A673 (cell line): ENCODE data around the gene PTPN12. TPM values are rescaled to one million over a fixed set of nuclear protein-coding genes. Genes with fewer than 3 reads are reported as not detected.
A peak's percentile ranks its signal among the peaks of the same experiment; 100 is the strongest.

ENCODE experiments used
- BruUV-seq: library from RNA; stranded (reverse); fragments of 400-500 nt; replicated peaks from 2 replicates; lab custom pipeline; 2021; lab: Mats Ljungman, UMichigan
- CTCF ChIA-PET: fragments of 300-600 bp; sonication (Branson Sonifier 250); formaldehyde crosslinking; loops from one replicate; lab custom pipeline; 2022; ENCODE audit warnings: antibody characterized with exemption; lab: Charles Lee
- POLR2A ChIA-PET: fragments of 300-600 bp; sonication (Branson Sonifier 250); formaldehyde crosslinking; loops from one replicate; lab custom pipeline; 2022; ENCODE audit warnings: antibody characterized with exemption; ENCODE audit not compliant: low non-redundant PET; lab: Charles Lee
- DNase-seq: peaks from one replicate; pipeline ENCODE4 v3.0.0-alpha.2; 2015; ENCODE audit warnings: low spot score
- H3K27ac ChIP-seq: fragments of 200-600 bp; sonication (generic); 2 replicates; pipeline ENCODE4 v1.5.1; 2016; ENCODE audit warnings: mixed run types, low read depth, mild to moderate bottlenecking, mixed read lengths, antibody characterized with exemption, low read length; ENCODE audit not compliant: poor library complexity, severe bottlenecking
- H3K27me3 ChIP-seq: fragments of 200-600 bp; sonication (generic); replicated peaks from 2 replicates; pipeline ENCODE4 v1.6.1; 2017; ENCODE audit warnings: mixed run types, low read depth, mild to moderate bottlenecking, mixed read lengths, antibody characterized with exemption, low read length; ENCODE audit not compliant: insufficient read depth, poor library complexity
- H3K36me3 ChIP-seq: fragments of 200-600 bp; sonication (generic); 2 replicates; pipeline ENCODE4 v1.6.1; 2016; ENCODE audit warnings: mixed run types, mild to moderate bottlenecking, mixed read lengths, antibody characterized with exemption, low read length; ENCODE audit not compliant: insufficient read depth, poor library complexity, severe bottlenecking
- H3K4me1 ChIP-seq: fragments of 200-600 bp; sonication (generic); 2 replicates; pipeline ENCODE4 v1.6.1; 2017; ENCODE audit warnings: mixed run types, mild to moderate bottlenecking, mixed read lengths, antibody characterized with exemption, low read length; ENCODE audit not compliant: insufficient read depth, poor library complexity, severe bottlenecking
- H3K4me3 ChIP-seq: fragments of 200-600 bp; sonication (generic); 2 replicates; pipeline ENCODE4 v1.5.1; 2016; ENCODE audit warnings: low read depth, mixed run types, mild to moderate bottlenecking, mixed read lengths, low read length; ENCODE audit not compliant: poor library complexity, severe bottlenecking
- H3K9me3 ChIP-seq: fragments of 200-600 bp; sonication (generic); 2 replicates; pipeline ENCODE4 v1.6.1; 2016; ENCODE audit warnings: mixed run types, low read depth, mild to moderate bottlenecking, mixed read lengths, antibody characterized with exemption, low read length; ENCODE audit not compliant: poor library complexity, severe bottlenecking
- EZH2 ChIP-seq: fragments of 200-600 bp; sonication (generic); IDR thresholded peaks from 2 replicates; pipeline ENCODE4 v1.6.1; 2017; ENCODE audit warnings: borderline replicate concordance, low read depth, mild to moderate bottlenecking, mixed read lengths, antibody characterized with exemption, low read length; ENCODE audit not compliant: poor library complexity, severe bottlenecking
- intact Hi-C: fragments of 100-400 bp; cut with micrococcal nuclease; formaldehyde crosslinking; loops from one replicate; pipeline ENCODE4 v1.10.0; 2022; ENCODE audit not compliant: unreplicated experiment
- total RNA-seq: library from RNA; stranded (reverse); gene quantifications from 2 replicates; pipeline ENCODE4 v1.2.3, GENCODE V29; 2021
- TF ChIP-seq, protein P1 (sequence below): fragments of 300-800, 200-600 bp; sonication (generic); conservative IDR thresholded peaks from 2 replicates; pipeline ENCODE4 v1.5.1; 2017; ENCODE audit warnings: low read depth, mild to moderate bottlenecking, antibody characterized with exemption, low read length, moderate library complexity, mixed read lengths

Gene PTPN12
- total RNA-seq, 1 experiment from 2014 or later: 63.3 TPM

DNA sequence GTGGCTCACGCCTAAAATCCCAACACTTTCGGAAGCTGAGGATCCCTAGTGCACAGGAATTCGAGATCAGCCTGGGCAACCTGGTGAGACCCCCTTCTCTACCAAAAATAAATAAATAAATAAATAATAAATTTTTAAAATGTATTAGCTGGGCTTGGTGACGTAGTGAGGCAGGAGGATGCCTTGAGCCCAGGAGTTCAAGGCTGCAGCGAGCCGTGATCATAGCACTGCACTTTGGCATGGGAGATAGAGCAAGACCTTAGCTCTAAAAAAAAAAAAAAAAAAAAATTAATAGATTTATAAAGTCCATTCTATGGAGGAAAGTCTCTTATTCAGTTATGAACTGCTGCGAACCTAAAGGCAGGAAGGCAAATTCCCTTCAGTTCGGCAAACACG is 1.1 kb upstream of the PTPN12 start:
- peak overlapping the region; percentile 76 for H3K27ac ChIP-seq
- H3K27me3 ChIP-seq: no peaks in the 10 kb centered on the region
- ChIA-PET CTCF (no interaction called here), POLR2A (interaction anchor here (0.6 kb wide), 1 partner anchor 1470 kb away, joined by 5 read pairs; no protein-coding TSS in a partner anchor)
- no peaks in the 10 kb centered on the region for H3K9me3 ChIP-seq
- intact Hi-C loops: loop anchor here (5.0 kb wide), 1 partner anchor 111 kb away; no protein-coding TSS in a partner anchor
- H3K36me3 ChIP-seq: no peaks in the 10 kb centered on the region
- no TSS peak for BruUV-seq
- H3K4me1 ChIP-seq: no peaks in the 10 kb centered on the region
- no peak for TF ChIP-seq EZH2
- TF ChIP-seq, protein P1, sequence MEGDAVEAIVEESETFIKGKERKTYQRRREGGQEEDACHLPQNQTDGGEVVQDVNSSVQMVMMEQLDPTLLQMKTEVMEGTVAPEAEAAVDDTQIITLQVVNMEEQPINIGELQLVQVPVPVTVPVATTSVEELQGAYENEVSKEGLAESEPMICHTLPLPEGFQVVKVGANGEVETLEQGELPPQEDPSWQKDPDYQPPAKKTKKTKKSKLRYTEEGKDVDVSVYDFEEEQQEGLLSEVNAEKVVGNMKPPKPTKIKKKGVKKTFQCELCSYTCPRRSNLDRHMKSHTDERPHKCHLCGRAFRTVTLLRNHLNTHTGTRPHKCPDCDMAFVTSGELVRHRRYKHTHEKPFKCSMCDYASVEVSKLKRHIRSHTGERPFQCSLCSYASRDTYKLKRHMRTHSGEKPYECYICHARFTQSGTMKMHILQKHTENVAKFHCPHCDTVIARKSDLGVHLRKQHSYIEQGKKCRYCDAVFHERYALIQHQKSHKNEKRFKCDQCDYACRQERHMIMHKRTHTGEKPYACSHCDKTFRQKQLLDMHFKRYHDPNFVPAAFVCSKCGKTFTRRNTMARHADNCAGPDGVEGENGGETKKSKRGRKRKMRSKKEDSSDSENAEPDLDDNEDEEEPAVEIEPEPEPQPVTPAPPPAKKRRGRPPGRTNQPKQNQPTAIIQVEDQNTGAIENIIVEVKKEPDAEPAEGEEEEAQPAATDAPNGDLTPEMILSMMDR: no peak
- peak overlapping the region; percentile 82 for H3K4me3 ChIP-seq
- no peak for DNase-seq

DNA sequence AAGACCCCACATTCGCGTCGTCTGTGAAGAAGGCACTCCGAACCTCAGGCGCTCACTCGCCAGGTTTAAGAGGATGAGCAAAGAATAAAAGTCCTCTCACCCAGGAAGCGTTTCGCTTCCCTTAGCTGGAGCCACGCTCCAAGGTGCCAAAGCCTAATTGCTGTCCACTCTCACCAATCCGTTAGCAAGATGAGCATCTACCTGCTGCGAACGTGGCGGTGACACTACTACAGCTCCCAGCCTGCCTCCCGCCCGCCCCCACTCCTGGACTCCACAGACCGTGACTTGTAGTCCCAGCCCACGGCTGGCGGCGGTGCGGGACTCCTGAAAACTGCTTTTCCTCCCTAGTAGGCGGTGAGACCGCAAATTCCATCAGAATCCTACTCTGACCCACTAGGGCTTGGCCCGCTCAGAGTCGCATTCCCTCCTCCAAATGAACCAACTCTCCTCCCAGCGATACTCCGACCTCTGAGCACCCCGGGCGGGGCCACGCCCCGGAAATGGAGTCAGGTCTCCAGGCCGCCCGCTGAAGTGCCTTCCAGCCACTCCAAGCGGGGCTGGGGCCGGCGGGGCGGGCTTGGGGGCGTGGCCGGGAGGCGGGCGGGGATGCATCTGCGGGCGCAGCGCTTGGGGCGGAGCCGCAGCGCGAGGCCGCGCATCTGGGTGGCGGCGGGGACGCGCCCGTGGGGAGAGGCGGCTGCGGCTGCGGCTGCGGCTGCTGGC is 521 bp upstream of the PTPN12 start:
- ChIA-PET POLR2A (interaction anchor here (0.6 kb wide), 2 partner anchors 102 to 128 kb away, joined by 4 to 7 read pairs; no protein-coding TSS in a partner anchor), CTCF (no interaction called here)
- no peaks in the 10 kb centered on the region for H3K27me3 ChIP-seq
- H3K27ac ChIP-seq: peak overlapping the region; percentile 76
- no peaks in the 10 kb centered on the region for H3K9me3 ChIP-seq
- BruUV-seq: TSS peak; percentile 92
- no peaks in the 10 kb centered on the region for H3K4me1 ChIP-seq
- TF ChIP-seq, protein P1: no peak
- TF ChIP-seq EZH2: no peak
- peak; percentile 98 for DNase-seq
- intact Hi-C loops: loop anchor here (5.0 kb wide), 1 partner anchor 111 kb away; no protein-coding TSS in a partner anchor
- H3K4me3 ChIP-seq: peak overlapping the region; percentile 82
- no peaks in the 10 kb centered on the region for H3K36me3 ChIP-seq

DNA sequence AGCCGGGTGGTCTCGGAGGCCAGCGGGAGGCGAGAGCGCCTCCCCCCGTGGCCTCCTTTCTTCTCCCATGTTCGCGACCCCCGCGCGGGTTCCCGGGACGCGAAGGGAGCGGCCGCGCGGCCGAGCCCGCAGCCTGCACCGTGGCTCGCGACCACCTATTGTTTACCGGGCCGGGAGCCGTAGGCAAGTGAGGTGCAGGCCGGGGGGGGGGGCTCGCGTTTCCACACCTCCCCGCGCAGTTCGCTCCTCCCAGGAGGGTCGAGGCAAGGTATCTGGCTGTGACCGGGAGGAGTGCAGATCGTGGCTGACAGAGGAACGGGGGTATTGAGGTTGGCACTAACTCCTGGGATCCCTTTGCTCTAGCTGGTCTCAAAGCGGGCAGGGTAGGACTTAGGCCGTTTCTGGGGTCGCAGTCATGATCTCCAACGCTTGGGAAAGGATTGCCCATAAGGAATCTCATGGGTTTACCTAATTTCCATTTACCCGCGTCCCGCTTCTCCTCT is 734 bp downstream of the PTPN12 start:
- CTCF ChIA-PET: interaction anchor here (0.5 kb wide), 1 partner anchor 114 kb away, joined by 4 read pairs; no protein-coding TSS in a partner anchor
- no peaks in the 10 kb centered on the region for H3K36me3 ChIP-seq
- intact Hi-C loops: loop anchor here (5.0 kb wide), 1 partner anchor 109 kb away; no protein-coding TSS in a partner anchor
- peak; percentile 54 for DNase-seq
- POLR2A ChIA-PET: no interaction called here
- TF ChIP-seq, protein P1: no peak
- TF ChIP-seq EZH2: no peak
- H3K27me3 ChIP-seq: no peaks in the 10 kb centered on the region
- H3K4me3 ChIP-seq: peak overlapping the region; percentile 82
- peak overlapping the region; percentile 84 for H3K27ac ChIP-seq
- no TSS peak for BruUV-seq
- peaks cover 3% of the 10 kb centered on the region for H3K4me1 ChIP-seq
- H3K9me3 ChIP-seq: no peaks in the 10 kb centered on the region
